ENCODE measurements around the gene SEZ6L.

DNA sequence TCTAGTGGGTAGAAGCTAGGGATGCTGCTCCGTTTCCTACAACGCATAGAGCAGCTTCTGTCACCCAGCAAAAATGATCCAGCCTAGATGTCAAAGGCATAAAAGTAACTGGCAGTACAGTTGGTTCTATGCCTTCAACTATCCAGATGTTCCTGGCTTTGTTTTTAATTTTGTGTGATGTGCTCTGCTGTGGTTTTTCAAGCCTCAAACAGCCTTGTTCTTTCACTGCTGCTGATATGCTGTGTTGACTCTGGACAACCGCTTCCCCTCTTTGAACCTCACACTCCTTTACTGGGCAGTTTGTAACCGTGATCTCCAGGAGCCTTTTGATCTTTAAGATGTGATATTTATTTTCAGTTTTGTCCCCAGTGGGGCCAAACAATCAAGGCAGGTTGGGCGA is 116.4 kb downstream of the SEZ6L start:
- TF ChIP-seq, protein P1, sequence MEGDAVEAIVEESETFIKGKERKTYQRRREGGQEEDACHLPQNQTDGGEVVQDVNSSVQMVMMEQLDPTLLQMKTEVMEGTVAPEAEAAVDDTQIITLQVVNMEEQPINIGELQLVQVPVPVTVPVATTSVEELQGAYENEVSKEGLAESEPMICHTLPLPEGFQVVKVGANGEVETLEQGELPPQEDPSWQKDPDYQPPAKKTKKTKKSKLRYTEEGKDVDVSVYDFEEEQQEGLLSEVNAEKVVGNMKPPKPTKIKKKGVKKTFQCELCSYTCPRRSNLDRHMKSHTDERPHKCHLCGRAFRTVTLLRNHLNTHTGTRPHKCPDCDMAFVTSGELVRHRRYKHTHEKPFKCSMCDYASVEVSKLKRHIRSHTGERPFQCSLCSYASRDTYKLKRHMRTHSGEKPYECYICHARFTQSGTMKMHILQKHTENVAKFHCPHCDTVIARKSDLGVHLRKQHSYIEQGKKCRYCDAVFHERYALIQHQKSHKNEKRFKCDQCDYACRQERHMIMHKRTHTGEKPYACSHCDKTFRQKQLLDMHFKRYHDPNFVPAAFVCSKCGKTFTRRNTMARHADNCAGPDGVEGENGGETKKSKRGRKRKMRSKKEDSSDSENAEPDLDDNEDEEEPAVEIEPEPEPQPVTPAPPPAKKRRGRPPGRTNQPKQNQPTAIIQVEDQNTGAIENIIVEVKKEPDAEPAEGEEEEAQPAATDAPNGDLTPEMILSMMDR (IDR thresholded peaks at IDR 0.05 in 4 of 5, conservative IDR thresholded peaks at IDR 0.05 in 1 of 5) = no peak
- TF ChIP-seq POLR2A (IDR thresholded peaks at IDR 0.05) = no peak
